Activated naive CD4-positive, alpha-beta T cell (primary cell): ENCODE data around the gene RAB27A.
"Not testable (repeated sequence)": the region's sequence is repeated elsewhere in the genome, so short reads cannot be mapped to it uniquely, and the experiment has no call there.

ENCODE experiments used
- DNase-seq, 4 experiments: peaks; one replicate each; lab custom pipeline; 2025; lab: John Stamatoyannopoulos, UW

Gene RAB27A

DNA sequence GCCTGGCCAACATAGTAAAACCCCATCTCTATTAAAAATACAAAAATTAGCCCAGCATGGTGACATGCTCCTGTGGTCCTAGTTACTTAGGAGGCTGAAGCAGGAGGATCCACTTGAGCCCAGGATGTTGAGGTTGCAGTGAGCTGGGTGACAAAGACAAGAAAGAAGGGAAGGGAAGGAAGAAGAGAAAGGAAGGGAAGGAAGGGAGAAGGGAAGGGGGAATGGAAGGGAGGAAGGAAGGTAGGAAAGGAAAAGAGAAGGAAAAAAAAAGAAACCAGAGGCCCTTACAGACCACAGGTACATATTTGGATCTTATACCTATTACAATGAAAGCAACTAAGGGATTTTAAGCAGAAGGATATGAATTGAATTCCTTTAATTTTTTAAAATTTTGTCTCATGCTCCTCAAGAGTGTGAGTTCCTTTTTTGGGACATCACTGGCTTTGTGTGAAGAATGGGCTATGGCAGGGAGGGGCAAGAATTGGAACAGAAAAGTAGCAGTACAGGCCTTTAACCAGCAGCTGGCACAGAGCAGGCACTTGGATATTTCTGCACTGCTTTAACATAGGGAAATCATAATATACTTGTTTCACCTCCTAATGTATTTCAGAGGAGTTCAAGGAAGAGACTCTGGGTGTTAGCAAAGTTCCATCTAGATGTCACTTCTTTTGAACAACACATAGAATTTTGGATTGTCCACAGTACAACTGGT, 7.9 kb downstream of the RAB27A start:
- DNase-seq, result no peak

GRCh38 chr15:55280589-55280988, 9.0 kb downstream of the RAB27A start:
- DNase-seq, result not testable (repeated sequence)

GRCh38 chr15:55279746-55280351, 9.8 kb downstream of the RAB27A start:
- DNase-seq, result no peak

DNA sequence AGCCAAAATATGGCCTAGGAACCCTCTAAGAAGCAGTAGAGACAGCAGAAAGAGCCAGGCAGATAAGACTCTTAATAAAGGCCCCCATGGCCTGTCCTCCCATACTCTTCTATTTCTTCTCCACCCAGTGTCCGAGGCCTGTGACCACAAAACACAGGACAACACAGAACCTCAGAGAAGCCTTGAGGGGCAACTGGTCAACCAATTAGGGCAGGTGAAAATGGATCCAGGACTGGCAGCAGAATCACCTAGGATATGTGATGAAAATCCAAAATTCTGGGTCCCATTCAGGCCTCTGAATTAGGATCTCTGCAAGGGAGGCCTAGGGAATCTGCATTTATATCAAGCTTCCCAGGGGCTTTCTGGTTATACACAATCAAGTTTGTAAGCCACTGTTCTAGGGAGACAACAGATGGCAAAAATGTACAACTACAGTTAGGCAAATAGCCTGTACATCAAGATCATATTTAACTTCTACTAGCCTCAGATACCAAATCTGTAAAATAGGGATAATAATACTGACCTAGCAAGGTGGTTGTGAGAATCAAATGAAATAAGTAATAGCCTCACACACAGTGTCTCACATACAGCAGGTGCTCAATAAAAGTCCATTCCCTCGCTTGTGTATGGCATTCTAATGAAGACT, 10.4 kb downstream of the RAB27A start:
- DNase-seq, result no peak

DNA sequence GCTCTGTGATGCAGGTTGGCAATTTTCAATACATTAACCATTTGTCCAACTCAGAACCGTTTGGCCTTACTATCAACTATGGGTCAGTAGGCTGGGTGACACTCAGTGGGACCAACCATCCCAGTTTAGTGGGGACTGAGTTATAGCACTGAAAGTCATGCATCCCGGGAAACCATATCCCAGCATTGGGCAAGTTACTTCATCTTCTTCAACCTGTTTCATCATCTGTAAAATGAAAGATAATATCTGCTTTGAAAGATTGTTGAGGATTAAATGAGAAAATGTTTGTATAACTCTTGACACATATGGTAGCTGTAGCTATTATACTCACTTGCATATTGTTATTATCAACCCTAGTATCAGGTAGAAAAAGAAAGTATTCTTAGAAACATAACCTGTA, 11.9 kb downstream of the RAB27A start:
- DNase-seq, result no peak

DNA sequence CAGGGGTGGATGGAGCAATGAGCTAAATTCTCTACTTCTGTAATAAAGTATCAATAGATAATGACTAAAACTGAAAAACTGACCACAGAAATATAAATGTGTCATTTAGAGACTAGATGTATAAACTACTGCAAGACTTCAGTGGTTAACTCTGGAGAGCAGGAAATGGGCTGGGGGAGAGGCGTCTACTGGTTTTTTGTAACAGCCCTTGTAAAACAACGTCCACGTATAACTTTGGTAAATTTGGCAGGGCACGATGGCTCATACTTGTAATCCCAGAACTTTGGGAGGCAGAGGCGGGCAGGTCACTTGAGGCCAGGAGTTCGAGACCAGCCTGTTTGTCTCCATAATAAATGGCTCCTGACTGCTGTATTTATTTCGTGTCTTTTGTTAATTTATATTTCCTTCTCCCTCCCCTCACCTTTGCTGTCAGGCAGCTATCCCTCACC, 12.5 kb downstream of the RAB27A start:
- no peak for DNase-seq

DNA sequence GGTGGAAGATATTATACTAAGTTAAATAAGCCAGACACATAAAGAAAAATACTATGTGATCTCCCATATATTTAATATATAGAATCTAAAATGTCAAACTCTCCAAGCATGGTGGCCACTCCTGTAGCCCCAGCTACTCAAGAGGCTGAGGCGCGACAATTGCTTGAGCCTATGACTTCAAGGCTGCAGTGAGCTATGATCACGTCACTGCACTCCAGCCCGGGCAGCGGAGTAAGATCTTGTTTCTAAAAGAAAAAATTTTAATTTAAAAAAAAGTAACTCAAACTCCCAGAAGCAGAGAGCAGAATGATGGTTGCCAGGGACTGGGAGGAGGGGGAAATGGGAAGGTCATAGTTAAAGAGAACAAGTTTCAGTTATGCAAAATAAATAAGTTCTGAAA, 13.3 kb downstream of the RAB27A start:
- no peak for DNase-seq

- no peak for DNase-seq
These were observed 19.3 kb downstream of the RAB27A start for GRCh38 chr15:55270291-55270690.

DNA sequence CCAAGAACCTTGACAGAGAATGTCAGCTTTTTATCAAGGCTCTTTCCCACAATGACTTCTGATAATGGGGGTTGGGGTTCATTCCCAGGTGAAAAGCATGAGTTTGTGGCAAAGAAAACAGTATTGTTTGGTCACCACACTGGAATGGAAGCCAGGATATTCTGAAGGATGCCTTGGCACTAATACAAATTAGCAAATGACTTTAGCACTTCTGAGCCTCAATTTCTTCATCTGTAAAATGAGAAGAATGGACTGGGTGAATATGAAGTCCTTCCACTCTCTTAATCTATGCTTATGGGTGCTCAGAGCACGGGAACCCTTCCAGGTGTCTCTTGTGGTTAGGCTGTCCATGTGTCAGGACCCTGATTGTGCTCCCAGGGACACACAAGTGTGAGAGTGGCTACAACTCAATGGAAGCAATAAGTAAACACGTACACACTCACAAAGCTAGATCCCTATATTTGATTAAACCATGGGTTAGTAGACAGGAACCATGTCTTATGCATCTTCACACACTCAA, 21.4 kb downstream of the RAB27A start:
- no peak for DNase-seq

GRCh38 chr15:55267401-55268175, 22.0 kb downstream of the RAB27A start:
- peak in 3 of 4 experiments; percentile 9 to 41 (median 26) for DNase-seq

GRCh38 chr15:55266547-55266946, 23.1 kb downstream of the RAB27A start:
- DNase-seq, result no peak

GRCh38 chr15:55260562-55261131, 29.0 kb downstream of the RAB27A start:
- DNase-seq, result no peak

DNA sequence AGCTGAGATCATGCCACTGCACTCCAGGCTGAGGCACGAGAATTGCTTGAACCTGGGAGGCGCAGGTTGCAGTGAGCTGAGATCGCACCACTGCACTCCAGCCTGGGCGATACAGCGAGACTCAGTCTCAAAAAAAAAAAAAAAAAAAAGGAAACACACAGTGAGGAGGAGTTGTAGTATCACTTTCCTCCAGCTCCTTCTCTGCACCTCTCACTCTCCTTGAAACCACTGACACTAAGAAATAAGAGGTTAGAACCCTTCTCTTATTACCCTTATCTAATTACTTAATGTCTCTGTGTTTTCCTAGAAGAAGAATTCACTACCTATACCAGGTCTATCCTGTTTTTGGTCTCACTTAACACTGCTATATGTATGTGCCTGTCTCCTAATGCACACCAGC, 31.7 kb downstream of the RAB27A start:
- no peak for DNase-seq

GRCh38 chr15:55257012-55257670, 32.5 kb downstream of the RAB27A start:
- no peak for DNase-seq

DNA sequence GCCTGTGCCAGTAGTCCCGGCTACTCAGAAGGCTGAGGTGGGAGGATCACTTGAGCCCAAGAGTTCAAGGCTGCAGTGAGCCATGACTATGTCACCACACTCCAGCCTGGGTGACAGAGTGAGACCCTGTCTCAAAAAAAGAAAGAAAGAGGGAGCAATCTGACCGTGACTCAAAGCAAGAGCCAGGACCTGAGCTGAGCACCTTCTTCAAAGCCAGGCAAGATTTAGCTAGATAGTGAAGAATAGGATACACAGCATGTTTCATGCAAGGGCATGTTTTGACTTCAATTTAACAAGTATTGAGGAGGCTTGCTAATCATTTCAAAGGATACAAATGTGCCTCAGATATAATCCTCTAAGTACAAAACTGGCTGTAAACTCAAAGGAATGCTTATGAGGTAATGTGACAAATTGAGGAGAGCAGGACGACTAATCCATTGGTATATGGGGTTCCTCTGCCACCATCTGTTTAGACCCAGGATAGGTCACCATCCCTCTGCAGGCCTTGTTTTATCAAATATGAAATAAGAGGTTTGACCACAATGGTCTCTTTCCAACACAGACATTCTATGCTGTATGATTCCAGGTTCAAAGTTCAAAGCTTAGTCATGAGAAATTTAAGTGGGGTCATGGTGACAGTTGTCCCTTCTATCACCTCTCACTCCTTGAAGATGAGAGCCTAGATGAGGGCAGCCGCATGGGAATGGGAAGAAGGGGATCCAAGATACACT, 33.2 kb downstream of the RAB27A start:
- no peak for DNase-seq

- DNase-seq, result no peak
These were observed 33.9 kb downstream of the RAB27A start for GRCh38 chr15:55255714-55256113.

GRCh38 chr15:55254916-55255679, 34.5 kb downstream of the RAB27A start:
- no peak for DNase-seq

DNA sequence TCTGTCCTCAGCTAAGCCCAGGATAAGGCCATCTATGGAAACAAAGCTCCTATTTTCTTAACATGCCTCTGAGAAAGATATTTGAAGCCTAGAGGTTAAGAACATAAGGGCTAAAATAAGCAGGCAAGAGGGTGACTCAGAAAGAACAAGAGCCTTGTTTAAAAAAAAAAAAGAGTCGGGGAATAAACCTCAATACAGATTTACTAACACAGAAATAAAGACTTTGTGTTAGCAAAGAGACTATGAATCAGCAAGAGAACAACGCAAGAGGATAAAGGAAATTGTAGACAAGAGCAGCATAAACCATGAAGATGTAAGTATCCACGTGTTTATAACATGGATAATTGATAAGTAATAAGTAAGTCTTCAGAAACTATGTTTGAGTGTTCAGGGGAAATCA, 36.0 kb downstream of the RAB27A start:
- no peak for DNase-seq

DNA sequence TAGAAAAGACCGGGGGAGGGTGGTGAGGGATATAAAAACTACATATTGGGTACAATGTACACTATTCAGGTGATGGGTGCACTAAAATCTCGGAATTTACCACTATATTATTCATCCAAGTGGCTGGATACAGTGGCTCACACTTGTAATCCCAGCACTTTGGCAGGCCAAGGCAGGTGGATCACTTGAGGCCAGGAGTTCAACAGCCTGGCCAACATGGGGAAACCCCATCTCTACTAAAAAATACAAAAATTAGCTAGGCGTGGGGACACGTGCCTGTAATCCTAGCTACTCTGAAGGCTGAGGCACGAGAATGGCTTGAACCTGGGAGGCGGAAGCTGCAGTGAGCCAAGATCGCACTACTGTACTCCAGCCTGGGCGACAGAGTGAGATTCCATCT, 37.4 kb downstream of the RAB27A start:
- not testable (repeated sequence) for DNase-seq

- no peak for DNase-seq
These were observed 38.7 kb downstream of the RAB27A start for GRCh38 chr15:55250941-55251340.
